Stimulated activated CD8-positive, alpha-beta memory T cell treated with anti-CD3 and anti-CD28 coated beads, Interleukin-2, amount 100 ng/mL, for 48 hours (primary cell): ENCODE measurements around the gene RDH11.

Experiments used
- DNase-seq, 2 donors: peaks; one replicate each; pipeline ENCODE4 v3.0.0-alpha.2; 2020; ENCODE audit warnings: low read depth in 2 of 2

Gene RDH11

GRCh38 chr14:67650151-67650550, 45.4 kb downstream of the RDH11 start:
- no peak for DNase-seq

- DNase-seq: no peak
Observed at GRCh38 chr14:67646131-67646530, 49.4 kb downstream of the RDH11 start.

- DNase-seq: no peak
Observed at GRCh38 chr14:67645414-67645813, 50.1 kb downstream of the RDH11 start.

GRCh38 chr14:67644428-67644827, 51.1 kb downstream of the RDH11 start:
- DNase-seq: no peak

GRCh38 chr14:67643713-67644112, 51.9 kb downstream of the RDH11 start:
- no peak for DNase-seq

GRCh38 chr14:67641902-67642749, 53.4 kb downstream of the RDH11 start:
- no peak for DNase-seq

GRCh38 chr14:67641480-67641879, 54.1 kb downstream of the RDH11 start:
- DNase-seq: no peak

GRCh38 chr14:67638642-67639041, 56.9 kb downstream of the RDH11 start:
- no peak for DNase-seq

- DNase-seq: no peak
Observed at GRCh38 chr14:67636361-67636919, 59.1 kb downstream of the RDH11 start.

GRCh38 chr14:67633451-67634147, 62.0 kb downstream of the RDH11 start:
- DNase-seq: no peak

GRCh38 chr14:67630938-67631337, 64.6 kb downstream of the RDH11 start:
- DNase-seq: no peak

- no peak for DNase-seq
Observed at GRCh38 chr14:67630186-67630585, 65.4 kb downstream of the RDH11 start.

GRCh38 chr14:67627519-67627918, 68.0 kb downstream of the RDH11 start:
- no peak for DNase-seq
